Activated CD8-positive, alpha-beta T cell treated with anti-CD3 and anti-CD28 coated beads, Interleukin-2, amount 10 ng/mL, durations not matched to agents 7 days and 5 days (primary cell): ENCODE data around the gene ARSI. TPM values are rescaled to one million over a fixed set of nuclear protein-coding genes. Genes with fewer than 3 reads are reported as not detected.
A peak's percentile ranks its signal among the peaks of the same experiment; 100 is the strongest.

Source experiments
- ATAC-seq: fragments of 150-1000 bp; cut with Tn5 transposase; one replicate; pipeline ENCODE4 v1.10.0; 2021; ENCODE audit warnings: moderate library complexity
- CTCF ChIA-PET: fragments of 350-600 bp; sonication (Branson Sonifier 250); formaldehyde crosslinking; loops from one replicate; lab custom pipeline; 2021; ENCODE audit warnings: antibody characterized with exemption; lab: Charles Lee
- POLR2A ChIA-PET: fragments of 350-600 bp; sonication (Branson Sonifier 250); formaldehyde crosslinking; loops from one replicate; lab custom pipeline; 2021; ENCODE audit warnings: antibody characterized with exemption; lab: Charles Lee
- DNase-seq: peaks from one replicate; pipeline ENCODE4 v3.0.0-alpha.2; 2020
- H3K27ac Mint-ChIP-seq: one replicate; pipeline ENCODE4 v1.8.0; 2021; ENCODE audit warnings: mild to moderate bottlenecking, mixed read lengths
- H3K27me3 Mint-ChIP-seq: one replicate; pipeline ENCODE4 v1.8.0; 2021; ENCODE audit warnings: low read depth, mixed read lengths
- H3K36me3 Mint-ChIP-seq: one replicate; pipeline ENCODE4 v1.8.0; 2021; ENCODE audit warnings: low read depth, mixed read lengths
- H3K4me1 Mint-ChIP-seq: one replicate; pipeline ENCODE4 v1.8.0; 2021; ENCODE audit warnings: low read depth, mixed read lengths
- H3K4me3 Mint-ChIP-seq: one replicate; pipeline ENCODE4 v1.8.0; 2021; ENCODE audit warnings: mild to moderate bottlenecking, mixed read lengths
- H3K9me3 Mint-ChIP-seq: one replicate; pipeline ENCODE4 v1.8.0; 2022; ENCODE audit warnings: mixed read lengths; ENCODE audit not compliant: insufficient read depth
- total RNA-seq, 2 experiments: library from RNA; stranded (reverse); gene quantifications; one replicate each; pipeline ENCODE4 v1.2.3, GENCODE V29; 2021

ARSI gene
- total RNA-seq, result not detected

- H3K4me1 Mint-ChIP-seq, result no peaks in the 10 kb centered on the region
- H3K9me3 Mint-ChIP-seq, result no peaks in the 10 kb centered on the region
- ATAC-seq, result peak; percentile 30
- no peak within 1 kb of the TSS for H3K4me3 Mint-ChIP-seq
- CTCF ChIA-PET, result no interaction called here
- DNase-seq, result no peak
- H3K27ac Mint-ChIP-seq, result no peak within 1 kb of the TSS
- POLR2A ChIA-PET, result no interaction called here
- H3K27me3 Mint-ChIP-seq, result peaks cover 48% of the 10 kb centered on the region
- H3K36me3 Mint-ChIP-seq, result no peaks in the 10 kb centered on the region
These were observed at the start of gene ARSI for GRCh38 chr5:150302301-150303069. TSS of gene ARSI (minus strand) at chr5:150302905. CDS start at chr5:150302373, 532 bp downstream.

GRCh38 chr5:150350524-150351344 lies 48.0 kb upstream of the ARSI start:
- ATAC-seq, result peak; percentile 90
- Mint-ChIP-seq H3K27me3 (no peaks in the 10 kb centered on the region), H3K36me3 (no peaks in the 10 kb centered on the region), H3K27ac (peak overlapping the region; percentile 89), H3K9me3 (no peaks in the 10 kb centered on the region), H3K4me1 (peaks cover 30% of the 10 kb centered on the region), H3K4me3 (peak overlapping the region; percentile 22)
- CTCF ChIA-PET, result interaction anchor here (0.6 to 2.7 kb wide), 35 partner anchors 8 to 517 kb away, joined by 3 to 14 read pairs (median 4); partner anchors contain the start of genes CAMK2A, CD74 and PDGFRB
- POLR2A ChIA-PET, result interaction anchor here (0.5 to 1.9 kb wide), 6 partner anchors 12 to 223 kb away, joined by 3 to 6 read pairs (median 4); partner anchors contain the start of gene CD74
- peak; percentile 77 for DNase-seq

- H3K27me3 Mint-ChIP-seq, result no peaks in the 10 kb centered on the region
- ATAC-seq (no peak), DNase-seq (no peak)
- no peak overlapping the region for H3K27ac Mint-ChIP-seq
- POLR2A ChIA-PET, result no interaction called here
- H3K36me3 Mint-ChIP-seq, result no peaks in the 10 kb centered on the region
- H3K4me3 Mint-ChIP-seq, result no peak overlapping the region
- CTCF ChIA-PET, result interaction anchor here (0.8 to 2.7 kb wide), 15 partner anchors 10 to 221 kb away, joined by 3 to 14 read pairs (median 6); partner anchors contain the start of gene PDGFRB
- H3K4me1 Mint-ChIP-seq, result peaks cover 30% of the 10 kb centered on the region
- no peaks in the 10 kb centered on the region for H3K9me3 Mint-ChIP-seq
These were observed 47.1 kb upstream of the ARSI start for GRCh38 chr5:150349681-150350275.

- DNase-seq (no peak), ATAC-seq (no peak)
- H3K27ac Mint-ChIP-seq, result no peak overlapping the region
- H3K9me3 Mint-ChIP-seq, result no peaks in the 10 kb centered on the region
- ChIA-PET CTCF (no interaction called here), POLR2A (no interaction called here)
- no peak overlapping the region for H3K4me3 Mint-ChIP-seq
- peaks cover 6% of the 10 kb centered on the region for H3K27me3 Mint-ChIP-seq
- peaks cover 41% of the 10 kb centered on the region for H3K4me1 Mint-ChIP-seq
- H3K36me3 Mint-ChIP-seq, result no peaks in the 10 kb centered on the region
These were observed 44.7 kb upstream of the ARSI start for GRCh38 chr5:150347451-150347850.

GRCh38 chr5:150347003-150347402 lies 44.3 kb upstream of the ARSI start:
- DNase-seq (no peak), ATAC-seq (no peak)
- Mint-ChIP-seq H3K9me3 (no peaks in the 10 kb centered on the region), H3K27ac (no peak overlapping the region), H3K27me3 (peaks cover 6% of the 10 kb centered on the region), H3K4me3 (no peak overlapping the region), H3K36me3 (no peaks in the 10 kb centered on the region), H3K4me1 (peaks cover 45% of the 10 kb centered on the region)
- CTCF ChIA-PET, result no interaction called here
- POLR2A ChIA-PET, result no interaction called here

- DNase-seq (no peak), ATAC-seq (no peak)
- ChIA-PET CTCF (no interaction called here), POLR2A (no interaction called here)
- Mint-ChIP-seq H3K4me1 (peaks cover 43% of the 10 kb centered on the region), H3K27ac (no peak overlapping the region), H3K27me3 (peaks cover 6% of the 10 kb centered on the region), H3K9me3 (no peaks in the 10 kb centered on the region), H3K4me3 (no peak overlapping the region), H3K36me3 (no peaks in the 10 kb centered on the region)
These were observed 43.9 kb upstream of the ARSI start for GRCh38 chr5:150346592-150346991.

GRCh38 chr5:150345716-150346115 lies 43.0 kb upstream of the ARSI start:
- DNase-seq (no peak), ATAC-seq (no peak)
- H3K4me3 Mint-ChIP-seq, result no peak overlapping the region
- peaks cover 43% of the 10 kb centered on the region for H3K4me1 Mint-ChIP-seq
- no peak overlapping the region for H3K27ac Mint-ChIP-seq
- H3K9me3 Mint-ChIP-seq, result no peaks in the 10 kb centered on the region
- POLR2A ChIA-PET, result no interaction called here
- H3K27me3 Mint-ChIP-seq, result peaks cover 6% of the 10 kb centered on the region
- CTCF ChIA-PET, result no interaction called here
- H3K36me3 Mint-ChIP-seq, result no peaks in the 10 kb centered on the region

- Mint-ChIP-seq H3K9me3 (no peaks in the 10 kb centered on the region), H3K4me1 (peaks cover 39% of the 10 kb centered on the region), H3K36me3 (no peaks in the 10 kb centered on the region), H3K27ac (no peak overlapping the region), H3K4me3 (no peak overlapping the region), H3K27me3 (peaks cover 6% of the 10 kb centered on the region)
- CTCF ChIA-PET, result no interaction called here
- DNase-seq (no peak), ATAC-seq (no peak)
- POLR2A ChIA-PET, result no interaction called here
These were observed 41.4 kb upstream of the ARSI start for GRCh38 chr5:150343994-150344631.

- DNase-seq (peak; percentile 35), ATAC-seq (peak; percentile 62)
- ChIA-PET POLR2A (no interaction called here), CTCF (interaction anchor here (1.0 kb wide), 1 partner anchor 9 kb away, joined by 6 read pairs; no protein-coding TSS in a partner anchor)
- peak overlapping the region; percentile 4 for H3K27ac Mint-ChIP-seq
- H3K27me3 Mint-ChIP-seq, result peaks cover 6% of the 10 kb centered on the region
- no peak overlapping the region for H3K4me3 Mint-ChIP-seq
- peaks cover 33% of the 10 kb centered on the region for H3K4me1 Mint-ChIP-seq
- no peaks in the 10 kb centered on the region for H3K9me3 Mint-ChIP-seq
- H3K36me3 Mint-ChIP-seq, result no peaks in the 10 kb centered on the region
These were observed 39.9 kb upstream of the ARSI start for GRCh38 chr5:150342583-150342982.

GRCh38 chr5:150341989-150342388 lies 39.3 kb upstream of the ARSI start:
- Mint-ChIP-seq H3K36me3 (no peaks in the 10 kb centered on the region), H3K27me3 (peaks cover 6% of the 10 kb centered on the region), H3K9me3 (no peaks in the 10 kb centered on the region), H3K27ac (peak overlapping the region; percentile 4), H3K4me1 (peaks cover 27% of the 10 kb centered on the region), H3K4me3 (no peak overlapping the region)
- ChIA-PET CTCF (interaction anchor here (1.0 kb wide), 1 partner anchor 9 kb away, joined by 6 read pairs; no protein-coding TSS in a partner anchor), POLR2A (no interaction called here)
- DNase-seq (no peak), ATAC-seq (no peak)

- no peak overlapping the region for H3K27ac Mint-ChIP-seq
- H3K36me3 Mint-ChIP-seq, result no peaks in the 10 kb centered on the region
- no peak for DNase-seq
- CTCF ChIA-PET, result no interaction called here
- no peak for ATAC-seq
- peaks cover 6% of the 10 kb centered on the region for H3K27me3 Mint-ChIP-seq
- no peaks in the 10 kb centered on the region for H3K9me3 Mint-ChIP-seq
- H3K4me3 Mint-ChIP-seq, result no peak overlapping the region
- peaks cover 25% of the 10 kb centered on the region for H3K4me1 Mint-ChIP-seq
- POLR2A ChIA-PET, result no interaction called here
These were observed 38.6 kb upstream of the ARSI start for GRCh38 chr5:150341331-150341730.
